GM12872 (cell line): Measurements from ENCODE around the gene OR52B2.

Experiments used
- TF ChIP-seq, protein P1 (sequence below): IDR thresholded peaks from 3 replicates; pipeline ENCODE4 v1.5.1; 2011; ENCODE audit warnings: low read depth, mild to moderate bottlenecking, low read length, moderate library complexity; ENCODE audit not compliant: insufficient read depth

Gene OR52B2

GRCh38 chr11:6170226-6170625 is at the start of gene OR52B2:
TSS of gene OR52B2 (minus strand) at chr11:6170326. CDS start at chr11:6170326, 0 bp downstream.
- TF ChIP-seq, protein P1, sequence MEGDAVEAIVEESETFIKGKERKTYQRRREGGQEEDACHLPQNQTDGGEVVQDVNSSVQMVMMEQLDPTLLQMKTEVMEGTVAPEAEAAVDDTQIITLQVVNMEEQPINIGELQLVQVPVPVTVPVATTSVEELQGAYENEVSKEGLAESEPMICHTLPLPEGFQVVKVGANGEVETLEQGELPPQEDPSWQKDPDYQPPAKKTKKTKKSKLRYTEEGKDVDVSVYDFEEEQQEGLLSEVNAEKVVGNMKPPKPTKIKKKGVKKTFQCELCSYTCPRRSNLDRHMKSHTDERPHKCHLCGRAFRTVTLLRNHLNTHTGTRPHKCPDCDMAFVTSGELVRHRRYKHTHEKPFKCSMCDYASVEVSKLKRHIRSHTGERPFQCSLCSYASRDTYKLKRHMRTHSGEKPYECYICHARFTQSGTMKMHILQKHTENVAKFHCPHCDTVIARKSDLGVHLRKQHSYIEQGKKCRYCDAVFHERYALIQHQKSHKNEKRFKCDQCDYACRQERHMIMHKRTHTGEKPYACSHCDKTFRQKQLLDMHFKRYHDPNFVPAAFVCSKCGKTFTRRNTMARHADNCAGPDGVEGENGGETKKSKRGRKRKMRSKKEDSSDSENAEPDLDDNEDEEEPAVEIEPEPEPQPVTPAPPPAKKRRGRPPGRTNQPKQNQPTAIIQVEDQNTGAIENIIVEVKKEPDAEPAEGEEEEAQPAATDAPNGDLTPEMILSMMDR, result no peak

GRCh38 chr11:6219359-6219758 is 49.2 kb upstream of the OR52B2 start:
- TF ChIP-seq, protein P1, result no peak

DNA sequence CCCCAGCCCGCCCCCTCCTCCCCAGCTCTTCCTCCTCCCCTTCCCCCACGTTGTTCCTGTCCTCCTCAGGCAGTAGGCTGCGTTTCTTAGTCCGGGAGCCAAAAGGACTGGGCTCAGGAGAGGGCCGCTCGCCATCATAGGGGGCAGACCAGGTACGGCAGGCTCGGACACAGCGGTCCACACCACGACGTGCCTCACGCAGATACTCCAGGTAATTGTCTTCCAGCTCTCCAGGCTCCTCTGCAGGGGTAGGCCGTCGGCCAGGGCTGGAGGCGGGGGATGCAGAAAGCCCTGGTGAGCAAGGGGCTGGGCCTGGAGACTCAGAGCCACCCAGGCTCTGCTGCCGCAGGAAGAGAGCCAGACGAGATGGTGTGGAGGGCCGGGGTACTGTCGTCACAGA is 47.6 kb upstream of the OR52B2 start:
- TF ChIP-seq, protein P1, result no peak

- TF ChIP-seq, protein P1, result no peak
Observed at GRCh38 chr11:6216501-6216900, 46.4 kb upstream of the OR52B2 start.

- TF ChIP-seq, protein P1, result no peak
Observed at GRCh38 chr11:6214530-6214929, 44.4 kb upstream of the OR52B2 start.

DNA sequence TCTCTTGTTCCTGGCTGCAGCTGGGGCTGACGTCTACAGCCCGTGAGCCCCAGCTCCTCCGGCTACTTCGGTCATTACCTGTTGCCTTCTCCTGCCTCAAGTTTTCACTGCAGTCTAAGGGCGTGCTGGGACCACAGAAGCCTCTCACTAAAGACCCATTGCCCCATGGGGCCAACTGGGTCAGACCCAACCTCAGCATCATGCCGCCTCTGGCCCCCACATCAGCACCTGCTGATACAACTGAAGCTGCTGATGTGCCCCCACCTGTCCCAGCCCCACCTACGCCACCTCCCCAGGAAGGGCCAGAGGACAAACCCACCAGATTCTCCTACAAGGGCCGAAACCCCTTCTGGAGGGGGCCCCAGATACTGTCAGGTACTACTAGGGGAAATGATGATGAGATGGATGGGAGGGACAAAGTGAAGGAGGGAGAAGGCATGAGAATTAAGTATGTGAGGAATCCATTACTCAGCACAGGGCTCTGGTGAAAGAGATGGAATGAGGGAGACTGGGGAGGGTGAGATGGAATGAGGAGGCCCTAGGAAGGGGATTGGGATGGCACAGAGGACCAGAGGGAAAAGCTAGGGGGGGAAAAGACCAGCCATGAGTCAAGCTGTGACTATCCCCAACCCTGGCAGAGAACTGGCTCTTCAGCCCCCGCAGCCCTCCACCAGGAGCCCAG is 40.3 kb upstream of the OR52B2 start:
- TF ChIP-seq, protein P1, result no peak

- TF ChIP-seq, protein P1, result no peak
Observed at GRCh38 chr11:6209801-6210200, 39.7 kb upstream of the OR52B2 start.
